Sigmoid colon (tissue), 4 donors: ENCODE data around the gene PDIA4.
"Not testable (repeated sequence)": the region's sequence is repeated elsewhere in the genome, so short reads cannot be mapped to it uniquely, and the experiment has no call there.

ENCODE experiments used
- CTCF ChIP-seq, 4 experiments: fragments of 450-650 bp in 3 of 4; fragments of 200-600 bp in 1 of 4; IDR thresholded peaks; one replicate each; pipeline ENCODE4 v1.5.1; 2016 to 2019; ENCODE audit warnings: antibody characterized with exemption in 4 of 4, mild to moderate bottlenecking in 3 of 4, moderate library complexity in 2 of 4
- EP300 ChIP-seq, 4 donors: sonication (generic); formaldehyde crosslinking; IDR thresholded peaks; one replicate each; pipeline ENCODE4 v1.6.1; 2017; ENCODE audit warnings: antibody characterized with exemption in 4 of 4
- POLR2A ChIP-seq, 2 donors: fragments of 450-650 bp; IDR thresholded peaks; one replicate each; pipeline ENCODE4 v1.6.1; 2016; ENCODE audit warnings: antibody characterized with exemption in 2 of 2, mild to moderate bottlenecking in 2 of 2, moderate library complexity in 2 of 2
- POLR2AphosphoS5 ChIP-seq, 4 donors: sonication (generic); formaldehyde crosslinking; IDR thresholded peaks; one replicate each; pipeline ENCODE4 v1.6.1; 2017; ENCODE audit warnings: antibody characterized with exemption in 4 of 4

- not testable (repeated sequence) for TF ChIP-seq CTCF, EP300, POLR2A, POLR2AphosphoS5 (IDR thresholded peaks at IDR 0.05)
These were observed 15.6 kb downstream of the PDIA4 start for GRCh38 chr7:149012730-149013129.
